AG09309 (cell line): ENCODE measurements around the gene ATG7.
A peak's percentile ranks its signal among the peaks of the same experiment; 100 is the strongest.

Experiments
- DNase-seq: peaks from one replicate; pipeline ENCODE4 v3.0.0-alpha.2; 2010; ENCODE audit warnings: low read depth
- H3K4me3 ChIP-seq: 2 replicates; pipeline ENCODE4 v1.5.1; 2011; ENCODE audit warnings: mild to moderate bottlenecking, low read depth, low read length, moderate library complexity; ENCODE audit not compliant: control insufficient read depth
- TF ChIP-seq, protein P1 (sequence below): IDR thresholded peaks from 2 replicates; pipeline ENCODE4 v1.5.1; 2011; ENCODE audit warnings: mild to moderate bottlenecking, low read depth, low read length, inconsistent platforms; ENCODE audit not compliant: insufficient read depth, control insufficient read depth; ENCODE audit errors: missing control alignments

ATG7 gene, protein sequence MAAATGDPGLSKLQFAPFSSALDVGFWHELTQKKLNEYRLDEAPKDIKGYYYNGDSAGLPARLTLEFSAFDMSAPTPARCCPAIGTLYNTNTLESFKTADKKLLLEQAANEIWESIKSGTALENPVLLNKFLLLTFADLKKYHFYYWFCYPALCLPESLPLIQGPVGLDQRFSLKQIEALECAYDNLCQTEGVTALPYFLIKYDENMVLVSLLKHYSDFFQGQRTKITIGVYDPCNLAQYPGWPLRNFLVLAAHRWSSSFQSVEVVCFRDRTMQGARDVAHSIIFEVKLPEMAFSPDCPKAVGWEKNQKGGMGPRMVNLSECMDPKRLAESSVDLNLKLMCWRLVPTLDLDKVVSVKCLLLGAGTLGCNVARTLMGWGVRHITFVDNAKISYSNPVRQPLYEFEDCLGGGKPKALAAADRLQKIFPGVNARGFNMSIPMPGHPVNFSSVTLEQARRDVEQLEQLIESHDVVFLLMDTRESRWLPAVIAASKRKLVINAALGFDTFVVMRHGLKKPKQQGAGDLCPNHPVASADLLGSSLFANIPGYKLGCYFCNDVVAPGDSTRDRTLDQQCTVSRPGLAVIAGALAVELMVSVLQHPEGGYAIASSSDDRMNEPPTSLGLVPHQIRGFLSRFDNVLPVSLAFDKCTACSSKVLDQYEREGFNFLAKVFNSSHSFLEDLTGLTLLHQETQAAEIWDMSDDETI

GRCh38 chr3:11271986-11272904, at the start of gene ATG7:
ATG7 (plus strand) TSS chr3:11272397; CDS start chr3:11298696, 26,299 bp downstream.
- H3K4me3 ChIP-seq: peak within 1 kb of the TSS; percentile 66
- peak; percentile 76 for DNase-seq
- TF ChIP-seq, protein P1, sequence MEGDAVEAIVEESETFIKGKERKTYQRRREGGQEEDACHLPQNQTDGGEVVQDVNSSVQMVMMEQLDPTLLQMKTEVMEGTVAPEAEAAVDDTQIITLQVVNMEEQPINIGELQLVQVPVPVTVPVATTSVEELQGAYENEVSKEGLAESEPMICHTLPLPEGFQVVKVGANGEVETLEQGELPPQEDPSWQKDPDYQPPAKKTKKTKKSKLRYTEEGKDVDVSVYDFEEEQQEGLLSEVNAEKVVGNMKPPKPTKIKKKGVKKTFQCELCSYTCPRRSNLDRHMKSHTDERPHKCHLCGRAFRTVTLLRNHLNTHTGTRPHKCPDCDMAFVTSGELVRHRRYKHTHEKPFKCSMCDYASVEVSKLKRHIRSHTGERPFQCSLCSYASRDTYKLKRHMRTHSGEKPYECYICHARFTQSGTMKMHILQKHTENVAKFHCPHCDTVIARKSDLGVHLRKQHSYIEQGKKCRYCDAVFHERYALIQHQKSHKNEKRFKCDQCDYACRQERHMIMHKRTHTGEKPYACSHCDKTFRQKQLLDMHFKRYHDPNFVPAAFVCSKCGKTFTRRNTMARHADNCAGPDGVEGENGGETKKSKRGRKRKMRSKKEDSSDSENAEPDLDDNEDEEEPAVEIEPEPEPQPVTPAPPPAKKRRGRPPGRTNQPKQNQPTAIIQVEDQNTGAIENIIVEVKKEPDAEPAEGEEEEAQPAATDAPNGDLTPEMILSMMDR: no peak

DNA sequence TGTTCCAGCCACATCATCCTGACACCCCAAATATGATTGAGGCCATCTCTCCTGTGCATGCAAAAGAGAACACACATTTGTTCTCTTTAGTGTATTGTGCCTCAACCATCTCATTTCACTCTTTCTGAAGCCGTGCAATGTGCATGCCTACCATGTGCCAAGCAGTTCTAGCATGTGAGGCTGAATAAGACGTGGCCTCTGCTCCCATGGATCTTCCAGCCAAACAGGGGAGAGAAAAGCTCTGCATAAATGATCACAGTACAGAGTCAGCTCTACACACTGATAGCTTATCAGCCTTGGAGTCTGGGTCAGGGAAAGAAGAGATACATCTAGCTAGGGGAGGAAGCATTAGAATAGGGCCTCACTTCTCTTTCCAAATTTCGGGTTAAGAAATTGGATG, 48.2 kb upstream of the ATG7 start:
- no peak for DNase-seq
- no peak overlapping the region for H3K4me3 ChIP-seq
- TF ChIP-seq, protein P1: no peak

- H3K4me3 ChIP-seq: peak overlapping the region; percentile 48
- DNase-seq: no peak
- TF ChIP-seq, protein P1: no peak
Measured at GRCh38 chr3:11224870-11225229, 47.3 kb upstream of the ATG7 start.

- no peak for DNase-seq
- TF ChIP-seq, protein P1: no peak
- H3K4me3 ChIP-seq: peak overlapping the region; percentile 48
Measured at GRCh38 chr3:11226042-11226370, 46.2 kb upstream of the ATG7 start.

DNA sequence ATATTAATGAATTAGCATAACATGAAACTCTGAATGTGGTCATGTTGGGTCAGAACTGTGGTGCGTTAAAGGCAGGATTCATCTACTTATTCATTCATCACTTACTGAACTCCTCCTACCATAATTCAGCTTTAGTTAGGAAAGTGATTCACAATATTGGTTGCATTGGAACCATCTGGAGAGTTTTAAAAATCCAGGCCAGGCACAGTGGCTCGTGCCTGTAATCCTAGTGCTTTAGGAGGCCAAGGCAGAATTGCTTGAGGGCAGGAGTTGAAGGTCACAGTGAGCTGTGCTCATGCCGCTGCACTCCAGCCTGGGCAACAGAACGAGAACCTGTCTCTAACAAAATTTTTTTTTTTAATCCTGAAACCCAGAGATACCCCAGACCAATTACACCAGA, 44.2 kb upstream of the ATG7 start:
- no peak overlapping the region for H3K4me3 ChIP-seq
- no peak for DNase-seq
- TF ChIP-seq, protein P1: no peak

GRCh38 chr3:11230125-11230524, 42.1 kb upstream of the ATG7 start:
- no peak for DNase-seq
- no peak overlapping the region for H3K4me3 ChIP-seq
- TF ChIP-seq, protein P1: no peak
